SK-N-SH (cell line): ENCODE data around the gene KLHL25. TPM values are rescaled to one million over a fixed set of nuclear protein-coding genes. Genes with fewer than 3 reads are reported as not detected.

ENCODE experiments used
- CTCF ChIA-PET: fragments of 300-600, 350-600 bp; formaldehyde crosslinking; extraction: SDS; loops from one replicate; lab custom pipeline; 2021; lab: Yijun Ruan, JAX
- POLR2A ChIA-PET: fragments of 350-600 bp; sonication (Branson Sonifier 250); formaldehyde crosslinking; extraction: SDS; loops from one replicate; lab custom pipeline; 2020; ENCODE audit warnings: antibody characterized with exemption, inconsistent platforms; lab: Yijun Ruan, JAX
- DNase-seq: peaks from one replicate; pipeline ENCODE4 v3.0.0; 2012
- H2AFZ ChIP-seq: fragments of 200-600 bp; sonication (generic); 2 replicates; pipeline ENCODE4 v1.8.1; 2016; ENCODE audit warnings: antibody characterized with exemption, mild to moderate bottlenecking, low read depth
- H3F3A ChIP-seq: fragments of 200-600 bp; sonication (generic); replicated peaks from 2 replicates; pipeline ENCODE3; 2016; ENCODE audit warnings: antibody characterized with exemption, mild to moderate bottlenecking; ENCODE audit not compliant: insufficient read depth
- H3K27ac ChIP-seq, 2 experiments: fragments of 200-500 bp in 1 of 2; fragments of 200-600 bp in 1 of 2; sonication (Bioruptor generic) in 1 of 2; sonication (generic), shearing (Covaris generic) in 1 of 2; 2 replicates each; pipeline versions ENCODE4 v1.5.1 to v1.6.1; 2014 to 2016; ENCODE audit warnings: low read depth in 2 of 2, inconsistent platforms in 1 of 2, low read length in 1 of 2, mild to moderate bottlenecking in 1 of 2, mixed read lengths in 1 of 2
- H3K27me3 ChIP-seq: fragments of 200-600 bp; sonication (generic), shearing (Covaris generic); 2 replicates; pipeline ENCODE4 v1.6.1; 2016; ENCODE audit warnings: mixed run types; ENCODE audit not compliant: insufficient read depth
- H3K36me3 ChIP-seq, 2 experiments: fragments of 200-500 bp in 1 of 2; fragments of 200-600 bp in 1 of 2; sonication (Bioruptor generic) in 1 of 2; sonication (generic) in 1 of 2; replicated peaks in 1 of 2; 2 replicates each; pipeline versions ENCODE3 to v1.5.1; 2014 to 2016; ENCODE audit warnings: low read length in 1 of 2, mild to moderate bottlenecking in 1 of 2; ENCODE audit not compliant: insufficient read depth in 2 of 2, control insufficient read depth in 1 of 2
- H3K4me1 ChIP-seq, 2 experiments: fragments of 200-500 bp in 1 of 2; fragments of 200-600 bp in 1 of 2; sonication (Bioruptor generic) in 1 of 2; sonication (generic), shearing (Covaris generic) in 1 of 2; 2 replicates each; pipeline versions ENCODE4 v1.5.1 to v1.6.1; 2014 to 2016; ENCODE audit warnings: low read depth in 1 of 2, low read length in 1 of 2, mixed run types in 1 of 2; ENCODE audit not compliant: insufficient read depth in 2 of 2, control insufficient read depth in 1 of 2
- H3K4me2 ChIP-seq: fragments of 200-600 bp; sonication (generic), shearing (Covaris generic); 2 replicates; pipeline ENCODE4 v1.6.1; 2017; ENCODE audit warnings: mixed run types
- H3K4me3 ChIP-seq, 2 experiments: fragments of 200-500 bp in 1 of 2; fragments of 200-600 bp in 1 of 2; sonication (Bioruptor generic) in 1 of 2; sonication (generic), shearing (Covaris generic) in 1 of 2; 2 replicates each; pipeline versions ENCODE4 v1.5.1 to v1.8.1; 2014 to 2016; ENCODE audit warnings: low read depth in 2 of 2, inconsistent platforms in 1 of 2, low read length in 1 of 2, mild to moderate bottlenecking in 1 of 2, mixed read lengths in 1 of 2, moderate library complexity in 1 of 2
- H3K79me2 ChIP-seq: fragments of 200-600 bp; sonication (generic); 2 replicates; pipeline ENCODE4 v1.8.1; 2017; ENCODE audit warnings: mild to moderate bottlenecking; ENCODE audit not compliant: insufficient read depth
- H3K9ac ChIP-seq: fragments of 200-600 bp; sonication (generic); 2 replicates; pipeline ENCODE4 v1.6.1; 2017; ENCODE audit warnings: mixed run types
- H3K9me2 ChIP-seq: fragments of 200-600 bp; sonication (generic); 2 replicates; pipeline ENCODE4 v1.6.1; 2017; ENCODE audit warnings: mixed run types
- H3K9me3 ChIP-seq: fragments of 200-600 bp; sonication (generic); 2 replicates; pipeline ENCODE4 v1.6.1; 2017; ENCODE audit warnings: mixed run types, mild to moderate bottlenecking, moderate library complexity
- H4K20me1 ChIP-seq: fragments of 200-600 bp; sonication (generic); 2 replicates; pipeline ENCODE4 v1.6.1; 2017; ENCODE audit warnings: mild to moderate bottlenecking, mixed run types; ENCODE audit not compliant: insufficient read depth
- CHD2 ChIP-seq: fragments of 150-350 bp; IDR thresholded peaks from 2 replicates; pipeline ENCODE4 v1.6.1; 2018; ENCODE audit warnings: low read length; ENCODE audit not compliant: partially characterized antibody
- ELF1 ChIP-seq: IDR thresholded peaks from 2 replicates; pipeline ENCODE4 v1.4.0; 2012
- EP300 ChIP-seq, 2 experiments: IDR thresholded peaks; 2 replicates each; pipeline versions ENCODE4 v1.4.0 to v1.6.1; 2012; ENCODE audit warnings: borderline replicate concordance in 1 of 2, low read depth in 1 of 2, low read length in 1 of 2
- EZH2phosphoT487 ChIP-seq: fragments of 200-600 bp; sonication (generic); IDR thresholded peaks from 2 replicates; pipeline ENCODE4 v1.6.1; 2017; ENCODE audit warnings: low read depth, mixed run types, mild to moderate bottlenecking, antibody characterized with exemption, moderate library complexity, borderline replicate concordance
- FOXM1 ChIP-seq: IDR thresholded peaks from 2 replicates; pipeline ENCODE4 v1.4.0; 2012; ENCODE audit warnings: low read depth, mild to moderate bottlenecking
- MEF2A ChIP-seq: IDR thresholded peaks from 2 replicates; pipeline ENCODE4 v1.4.0; 2012; ENCODE audit warnings: low read depth, borderline replicate concordance
- MXI1 ChIP-seq: IDR thresholded peaks from 2 replicates; pipeline ENCODE4 v1.6.1; 2012; ENCODE audit warnings: mild to moderate bottlenecking, low read depth, low read length, improper control_type of control experiment
- NFIC ChIP-seq: IDR thresholded peaks from 2 replicates; pipeline ENCODE4 v1.4.0; 2012; ENCODE audit warnings: borderline replicate concordance
- NRF1 ChIP-seq: IDR thresholded peaks from 2 replicates; pipeline ENCODE4 v1.6.1; 2012; ENCODE audit warnings: low read depth, mild to moderate bottlenecking, low read length
- PBX3 ChIP-seq: IDR thresholded peaks from 2 replicates; pipeline ENCODE4; 2012
- RCOR1 ChIP-seq: fragments of 150-350 bp; IDR thresholded peaks from 2 replicates; pipeline ENCODE4 v1.6.1; 2017; ENCODE audit warnings: antibody characterized with exemption, low read length
- REST ChIP-seq: IDR thresholded peaks from 2 replicates; pipeline ENCODE4 v1.6.1; 2012; ENCODE audit warnings: mild to moderate bottlenecking, low read depth, low read length, moderate library complexity
- TAF1 ChIP-seq: IDR thresholded peaks from 2 replicates; pipeline ENCODE4 v1.6.1; 2012; ENCODE audit warnings: low read depth, mild to moderate bottlenecking, low read length, moderate library complexity, borderline replicate concordance
- TCF12 ChIP-seq: IDR thresholded peaks from 2 replicates; pipeline ENCODE4 v1.4.0; 2012
- TEAD4 ChIP-seq: IDR thresholded peaks from 2 replicates; pipeline ENCODE4 v1.4.0; 2012; ENCODE audit warnings: mild to moderate bottlenecking, borderline replicate concordance; ENCODE audit not compliant: insufficient read depth
- USF2 ChIP-seq: fragments of 150-350 bp; IDR thresholded peaks from 2 replicates; pipeline ENCODE4 v1.6.1; 2017; ENCODE audit warnings: antibody characterized with exemption, low read length, low read depth, borderline replicate concordance
- YY1 ChIP-seq: IDR thresholded peaks from 2 replicates; pipeline ENCODE4 v1.4.0; 2012; ENCODE audit warnings: low read depth, mild to moderate bottlenecking
- ZBTB33 ChIP-seq: IDR thresholded peaks from 2 replicates; pipeline ENCODE4 v1.4.0; 2012; ENCODE audit warnings: low read depth, borderline replicate concordance
- WGBS: methylation state at CpG from one replicate; pipeline ENCODE4 v1.1.6; 2017; ENCODE audit warnings: low lambda C conversion rate; 5-methylcytosine and 5-hydroxymethylcytosine counted together
- polyA plus RNA-seq, 3 experiments: library from polyadenylated mRNA; depleted of rRNA; stranded (reverse); fragments of >200 nt; gene quantifications; 2 replicates each; pipeline ENCODE4 v1.2.3, GENCODE V29; 2012

KLHL25 gene
- polyA plus RNA-seq, 1 of the 3 experiments (the other 2 are of a cell fraction), result 4.5 TPM

GRCh38 chr15:85772668-85773067 is 22.1 kb downstream of the KLHL25 start:
- TF ChIP-seq YY1, result no peak
- TF ChIP-seq FOXM1, result no peak
- no peak for TF ChIP-seq TEAD4
- no peak for TF ChIP-seq ZBTB33
- no peak for TF ChIP-seq REST
- no peak for TF ChIP-seq PBX3
- no peak for TF ChIP-seq EP300 (IDR thresholded peaks at IDR 0.05; ENCODE audit: borderline replicate concordance in 1 of 2, low read depth in 1 of 2, low read length in 1 of 2)
- TF ChIP-seq TCF12, result no peak
- no peak for TF ChIP-seq MEF2A
- no peak for TF ChIP-seq RCOR1
- no peak for TF ChIP-seq TAF1
- TF ChIP-seq CHD2, result no peak
- TF ChIP-seq USF2, result no peak
- no peak for TF ChIP-seq ELF1
- TF ChIP-seq NFIC, result no peak
- TF ChIP-seq MXI1, result no peak
- TF ChIP-seq NRF1, result no peak
- no peak for TF ChIP-seq EZH2phosphoT487
- Histone ChIP-seq H3K9ac (no peak overlapping the region), H4K20me1 (peaks cover 3% of the 10 kb centered on the region), H2AFZ (no peak overlapping the region), H3K36me3 (no peaks in the 10 kb centered on the region), H3K9me2 (no peaks in the 10 kb centered on the region), H3K4me2 (no peak overlapping the region), H3K4me3 (no peak overlapping the region), H3K27ac (no peak overlapping the region), H3K4me1 (peaks cover 5 to 14% of the 10 kb centered on the region in 2 experiments; a peak in 2 of 4 replicates), H3K27me3 (no peaks in the 10 kb centered on the region), H3K9me3 (no peaks in the 10 kb centered on the region), H3F3A (no peaks in the 10 kb centered on the region), H3K79me2 (peaks cover 32% of the 10 kb centered on the region; the same call in 1 of the 2 replicates)
- ChIA-PET POLR2A (no interaction called here), CTCF (no interaction called here)
- WGBS, result 100% methylated on average over 1 of the region's 9 CpGs
- no peak for DNase-seq
